Naive thymus-derived CD4-positive, alpha-beta T cell (primary cell): ENCODE measurements around the gene LCE3D. TPM values are rescaled to one million over a fixed set of nuclear protein-coding genes. Genes with fewer than 3 reads are reported as not detected.
"Not testable (repeated sequence)": the region's sequence is repeated elsewhere in the genome, so short reads cannot be mapped to it uniquely, and the experiment has no call there.

Source experiments
- ATAC-seq: fragments of 150-1000 bp; cut with Tn5 transposase; 2 replicates; pipeline ENCODE4 v1.10.0; 2021; ENCODE audit warnings: mild to moderate bottlenecking, moderate library complexity
- CTCF ChIA-PET: fragments of 350-600 bp; sonication (Branson Sonifier 250); formaldehyde crosslinking; loops from one replicate; lab custom pipeline; 2021; ENCODE audit warnings: antibody characterized with exemption; lab: Charles Lee
- POLR2A ChIA-PET: fragments of 350-600 bp; sonication (Branson Sonifier 250); formaldehyde crosslinking; loops from one replicate; lab custom pipeline; 2021; ENCODE audit warnings: antibody characterized with exemption, inconsistent platforms; lab: Charles Lee
- DNase-seq, 9 donors: peaks; one replicate each; pipeline versions ENCODE4 v3.0.0 to v3.0.0-alpha.2; 2020 to 2022; ENCODE audit warnings: mixed read lengths in 1 of 9
- H3K27ac ChIP-seq: one replicate; pipeline ENCODE4 v1.7.0; 2013; ENCODE audit warnings: mild to moderate bottlenecking, low read depth, low read length, moderate library complexity
- H3K27me3 ChIP-seq, 2 donors: one replicate each; pipeline ENCODE4 v1.7.0; 2013; ENCODE audit warnings: low read length in 2 of 2, mild to moderate bottlenecking in 2 of 2, moderate library complexity in 2 of 2; ENCODE audit not compliant: control insufficient read depth in 2 of 2, insufficient read depth in 2 of 2
- H3K36me3 ChIP-seq, 3 experiments: 1 replicate in 2 of 3; 2 replicates in 1 of 3; pipeline ENCODE4 v1.7.0; 2013; ENCODE audit warnings: low read length in 3 of 3, mild to moderate bottlenecking in 3 of 3, moderate library complexity in 1 of 3; ENCODE audit not compliant: insufficient read depth in 3 of 3, control insufficient read depth in 2 of 3
- H3K4me1 ChIP-seq, 2 donors: one replicate each; pipeline ENCODE4 v1.7.0; 2013; ENCODE audit warnings: low read length in 2 of 2, mild to moderate bottlenecking in 2 of 2, moderate library complexity in 1 of 2; ENCODE audit not compliant: control insufficient read depth in 2 of 2, insufficient read depth in 2 of 2
- H3K4me3 ChIP-seq: 2 replicates; pipeline ENCODE4 v1.7.0; 2013; ENCODE audit warnings: mild to moderate bottlenecking, low read length
- H3K9me3 ChIP-seq, 3 experiments: 1 replicate in 2 of 3; 2 replicates in 1 of 3; pipeline ENCODE4 v1.7.0; 2013; ENCODE audit warnings: low read length in 3 of 3; ENCODE audit not compliant: control insufficient read depth in 2 of 3
- H3K27ac Mint-ChIP-seq, 9 donors: one replicate each; pipeline ENCODE4 v1.8.0; 2020 to 2022; ENCODE audit warnings: mixed read lengths in 9 of 9, mild to moderate bottlenecking in 8 of 9, moderate library complexity in 5 of 9, inconsistent platforms in 2 of 9
- H3K27me3 Mint-ChIP-seq, 5 donors: one replicate each; pipeline ENCODE4 v1.8.0; 2021 to 2022; ENCODE audit warnings: mixed read lengths in 5 of 5, mild to moderate bottlenecking in 1 of 5
- H3K36me3 Mint-ChIP-seq, 5 donors: one replicate each; pipeline ENCODE4 v1.8.0; 2020 to 2022; ENCODE audit warnings: mixed read lengths in 5 of 5, mild to moderate bottlenecking in 3 of 5, inconsistent platforms in 1 of 5
- H3K4me1 Mint-ChIP-seq, 7 donors: one replicate each; pipeline ENCODE4 v1.8.0; 2020 to 2022; ENCODE audit warnings: mixed read lengths in 7 of 7, mild to moderate bottlenecking in 3 of 7, inconsistent platforms in 1 of 7
- H3K4me3 Mint-ChIP-seq, 10 donors: one replicate each; pipeline ENCODE4 v1.8.0; 2020 to 2022; ENCODE audit warnings: mild to moderate bottlenecking in 10 of 10, mixed read lengths in 10 of 10, moderate library complexity in 6 of 10, inconsistent platforms in 2 of 10
- H3K9me3 Mint-ChIP-seq, 11 donors: one replicate each; pipeline ENCODE4 v1.8.0; 2020 to 2022; ENCODE audit warnings: mixed read lengths in 11 of 11, mild to moderate bottlenecking in 4 of 11, inconsistent platforms in 1 of 11, moderate library complexity in 1 of 11
- intact Hi-C, 2 donors: fragments of 100-400 bp; cut with micrococcal nuclease; formaldehyde crosslinking; loops; one replicate each; pipeline ENCODE4 v1.15.1; 2023
- polyA plus RNA-seq, 2 donors: library from polyadenylated mRNA; unstranded; fragments of 300-500 nt; fragmentation: Illumina TruSeq; gene quantifications; one replicate each; pipeline ENCODE4 v1.2.3, GENCODE V29; 2021
- total RNA-seq, 6 experiments: library from RNA in 5 of 6; stranded (reverse) in 5 of 6; gene quantifications; 1 replicate in 5 of 6; 2 replicates in 1 of 6; pipeline ENCODE4 v1.2.3 and lab custom pipeline; 2021 to 2026

The LCE3D gene
- total and polyA plus RNA-seq, 7 experiments from 2014 or later = not detected

DNA sequence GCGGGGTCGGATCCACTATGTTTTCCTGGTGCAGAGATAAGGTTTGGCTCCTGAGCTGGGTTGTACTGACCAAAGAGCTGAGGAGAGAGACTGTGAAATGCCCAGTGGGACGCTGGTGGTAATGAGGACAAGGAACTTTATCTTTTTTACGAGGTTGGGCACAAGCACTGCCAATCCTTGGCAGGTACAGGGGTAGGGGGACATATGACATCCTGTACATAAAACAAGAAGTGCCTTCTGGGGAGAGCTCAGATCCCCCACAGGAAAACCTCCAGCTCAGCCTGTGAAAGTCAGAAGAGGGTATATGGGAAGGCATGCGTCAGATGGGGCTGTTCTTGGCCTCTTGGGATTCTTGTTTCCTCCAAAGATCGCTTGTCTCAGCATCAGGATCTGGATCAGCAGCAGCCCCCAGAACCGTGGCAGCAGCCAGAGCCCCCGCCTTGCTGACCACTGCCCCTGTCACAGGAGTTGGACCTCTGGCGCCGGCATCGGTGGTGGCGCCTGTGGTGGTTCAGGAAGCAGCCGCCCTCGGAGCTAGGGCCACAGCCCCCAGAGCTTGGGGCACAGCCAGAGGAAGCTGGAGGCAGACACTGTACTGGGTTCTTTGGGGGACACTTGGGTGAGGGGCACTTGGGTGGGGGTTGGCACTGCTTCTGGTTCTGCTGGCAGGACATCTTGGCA is 14.6 kb downstream of the LCE3D start:
- ChIA-PET POLR2A (no interaction called here), CTCF (no interaction called here)
- Mint-ChIP-seq H3K27me3 (peaks cover 3 to 23% (median 13%) of the 10 kb centered on the region in 5 donors), H3K4me1 (no peaks in the 10 kb centered on the region), H3K36me3 (no peaks in the 10 kb centered on the region), H3K27ac (no peak overlapping the region), H3K4me3 (no peak overlapping the region), H3K9me3 (peaks cover 0 to 25% (median 7%) of the 10 kb centered on the region in 11 donors)
- DNase-seq (no peak), ATAC-seq (no peak)
- Histone ChIP-seq H3K27me3 (no peaks in the 10 kb centered on the region), H3K27ac (no peak overlapping the region), H3K9me3 (peaks cover 0 to 6% (median 0%) of the 10 kb centered on the region in 3 experiments), H3K4me3 (no peak overlapping the region), H3K36me3 (no peaks in the 10 kb centered on the region), H3K4me1 (no peaks in the 10 kb centered on the region)
- intact Hi-C loops = no loop called here

DNA sequence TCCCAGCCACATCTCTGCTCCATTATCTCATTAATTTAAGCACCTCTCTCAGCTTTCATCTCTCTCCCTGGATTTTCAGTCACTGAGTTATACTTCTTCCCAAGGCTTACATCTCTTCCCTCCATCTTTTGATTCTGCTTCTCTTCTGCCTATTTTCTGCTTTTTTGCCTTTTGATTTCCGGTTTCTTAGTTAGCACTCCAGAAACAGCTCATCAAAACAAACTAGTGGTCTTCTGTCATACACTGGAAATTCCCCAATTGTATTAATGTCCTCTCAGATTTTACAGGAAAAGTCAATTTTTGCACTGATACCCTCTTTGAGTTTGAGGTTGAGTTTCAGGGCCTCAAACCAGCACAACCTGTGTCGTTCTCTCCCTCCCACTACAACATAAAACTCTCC is 15.2 kb downstream of the LCE3D start:
- Histone ChIP-seq H3K27me3 (no peaks in the 10 kb centered on the region), H3K9me3 (peaks cover 0 to 5% (median 0%) of the 10 kb centered on the region in 3 experiments), H3K36me3 (no peaks in the 10 kb centered on the region), H3K4me3 (no peak overlapping the region), H3K27ac (no peak overlapping the region), H3K4me1 (no peaks in the 10 kb centered on the region)
- Mint-ChIP-seq H3K27me3 (peaks cover 3 to 23% (median 10%) of the 10 kb centered on the region in 5 donors), H3K4me1 (no peaks in the 10 kb centered on the region), H3K9me3 (peaks cover 0 to 22% (median 7%) of the 10 kb centered on the region in 11 donors), H3K27ac (no peak overlapping the region), H3K36me3 (no peaks in the 10 kb centered on the region), H3K4me3 (no peak overlapping the region)
- DNase-seq = no peak
- ATAC-seq = no peak
- intact Hi-C loops = no loop called here
- POLR2A ChIA-PET = no interaction called here
- CTCF ChIA-PET = no interaction called here

DNA sequence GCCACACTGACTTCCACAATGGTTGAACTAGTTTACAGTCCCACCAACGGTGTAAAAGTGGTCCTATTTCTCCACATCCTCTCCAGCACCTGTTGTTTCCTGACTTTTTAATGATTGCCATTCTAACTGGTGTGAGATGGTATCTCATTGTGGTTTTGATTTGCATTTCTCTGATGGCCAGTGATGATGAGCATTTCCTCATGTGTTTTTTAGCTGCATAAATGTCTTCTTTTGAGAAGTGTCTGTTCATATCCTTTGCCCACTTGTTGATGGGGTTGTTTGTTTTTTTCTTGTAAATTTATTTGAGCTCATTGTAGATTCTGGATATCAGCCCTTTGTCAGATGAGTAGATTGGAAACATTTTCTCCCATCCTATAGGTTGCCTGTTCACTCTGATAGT is 32.0 kb downstream of the LCE3D start:
- POLR2A ChIA-PET, H3K4me3 Mint-ChIP-seq, intact Hi-C loops, H3K4me1 Mint-ChIP-seq, H3K36me3 ChIP-seq, H3K4me3 ChIP-seq, H3K9me3 ChIP-seq, H3K36me3 Mint-ChIP-seq, H3K27me3 ChIP-seq, DNase-seq, ATAC-seq, H3K4me1 ChIP-seq, H3K27ac Mint-ChIP-seq, H3K27ac ChIP-seq, CTCF ChIA-PET: not testable (repeated sequence)
- Mint-ChIP-seq H3K27me3 (peaks cover 3 to 26% (median 19%) of the 10 kb centered on the region in 5 donors), H3K9me3 (peaks cover 0 to 13% (median 3%) of the 10 kb centered on the region in 11 donors)

DNA sequence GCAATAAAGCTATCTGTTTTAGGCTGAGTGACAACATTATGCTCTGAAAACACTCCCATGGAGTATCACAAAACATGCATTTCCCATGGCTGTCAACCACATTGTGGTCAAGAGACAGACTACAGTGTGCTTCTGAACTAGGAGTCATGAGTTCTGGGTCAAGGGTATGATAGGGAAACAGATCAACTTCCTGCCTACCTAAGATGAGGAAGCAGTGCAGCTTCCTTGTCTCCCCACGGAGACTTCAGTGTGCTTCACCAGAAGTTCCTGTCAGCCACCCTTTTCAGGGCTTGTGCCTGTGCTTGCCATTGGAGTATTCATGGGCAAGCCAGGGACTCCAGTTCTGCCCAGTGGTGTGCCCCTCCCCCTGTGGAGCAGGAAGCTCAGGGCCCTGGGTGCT is 33.6 kb downstream of the LCE3D start:
- DNase-seq (no peak), ATAC-seq (no peak)
- Histone ChIP-seq H3K9me3 (no peaks in the 10 kb centered on the region), H3K4me1 (no peaks in the 10 kb centered on the region), H3K27me3 (no peaks in the 10 kb centered on the region), H3K36me3 (no peaks in the 10 kb centered on the region), H3K27ac (no peak overlapping the region), H3K4me3 (no peak overlapping the region)
- peaks cover 0 to 34% (median 17%) of the 10 kb centered on the region in 5 donors for H3K27me3 Mint-ChIP-seq
- CTCF ChIA-PET = no interaction called here
- H3K4me3 Mint-ChIP-seq = no peak overlapping the region
- no peak overlapping the region for H3K27ac Mint-ChIP-seq
- POLR2A ChIA-PET = no interaction called here
- H3K9me3 Mint-ChIP-seq = peaks cover 0 to 7% (median 2%) of the 10 kb centered on the region in 11 donors
- intact Hi-C loops = no loop called here
- no peaks in the 10 kb centered on the region for H3K36me3 Mint-ChIP-seq
- no peaks in the 10 kb centered on the region for H3K4me1 Mint-ChIP-seq

DNA sequence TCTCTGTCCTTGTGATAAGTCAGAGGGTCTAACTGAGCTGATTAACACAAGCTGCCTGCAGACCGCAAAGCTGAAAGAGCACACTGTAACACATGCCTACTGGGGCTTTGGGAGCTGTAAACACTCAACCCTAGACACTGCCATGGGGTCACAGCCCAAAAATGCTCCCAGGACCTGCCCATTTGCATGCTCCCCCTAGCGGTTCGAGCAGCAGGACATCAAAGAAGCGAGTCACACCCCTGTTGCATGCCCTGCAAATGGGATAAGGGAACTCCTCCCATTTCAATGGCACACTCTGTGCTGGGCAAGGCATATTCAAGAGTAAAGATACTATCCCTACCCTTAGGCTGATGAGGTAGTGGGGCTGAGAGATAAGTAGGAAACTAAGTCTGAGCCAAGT is 36.5 kb downstream of the LCE3D start:
- ChIA-PET POLR2A (no interaction called here), CTCF (no interaction called here)
- no peak for DNase-seq
- no peaks in the 10 kb centered on the region for H3K36me3 ChIP-seq
- no peaks in the 10 kb centered on the region for H3K4me1 ChIP-seq
- Mint-ChIP-seq H3K4me1 (peaks cover 0 to 1% (median 0%) of the 10 kb centered on the region in 7 donors), H3K27me3 (peaks cover 0 to 49% (median 30%) of the 10 kb centered on the region in 5 donors), H3K36me3 (no peaks in the 10 kb centered on the region), H3K9me3 (peaks cover 0 to 7% (median 2%) of the 10 kb centered on the region in 11 donors), H3K27ac (no peak overlapping the region), H3K4me3 (no peak overlapping the region)
- intact Hi-C loops = no loop called here
- no peaks in the 10 kb centered on the region for H3K27me3 ChIP-seq
- H3K9me3 ChIP-seq = no peaks in the 10 kb centered on the region
- no peak for ATAC-seq
- no peak overlapping the region for H3K27ac ChIP-seq
- H3K4me3 ChIP-seq = no peak overlapping the region

DNA sequence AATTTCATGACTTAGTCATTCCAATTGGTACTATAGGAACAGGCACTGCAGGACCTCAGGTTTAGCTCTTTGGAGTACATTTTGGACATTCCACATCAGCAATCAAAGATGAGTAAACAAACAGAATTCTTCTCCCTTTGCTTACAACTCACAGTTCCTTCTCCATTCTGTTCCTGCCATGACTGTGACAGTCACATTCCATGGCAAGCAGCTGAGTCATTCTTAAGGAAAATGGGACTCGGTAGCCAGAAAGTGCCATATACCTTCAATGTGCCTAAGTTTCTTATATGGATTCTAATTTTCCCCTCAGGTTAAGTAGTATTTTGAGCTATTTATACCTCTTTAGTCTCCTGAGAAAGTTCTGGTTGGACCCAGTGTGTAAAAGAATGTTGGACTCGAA is 40.4 kb downstream of the LCE3D start:
- ATAC-seq = no peak
- CTCF ChIA-PET = no interaction called here

DNA sequence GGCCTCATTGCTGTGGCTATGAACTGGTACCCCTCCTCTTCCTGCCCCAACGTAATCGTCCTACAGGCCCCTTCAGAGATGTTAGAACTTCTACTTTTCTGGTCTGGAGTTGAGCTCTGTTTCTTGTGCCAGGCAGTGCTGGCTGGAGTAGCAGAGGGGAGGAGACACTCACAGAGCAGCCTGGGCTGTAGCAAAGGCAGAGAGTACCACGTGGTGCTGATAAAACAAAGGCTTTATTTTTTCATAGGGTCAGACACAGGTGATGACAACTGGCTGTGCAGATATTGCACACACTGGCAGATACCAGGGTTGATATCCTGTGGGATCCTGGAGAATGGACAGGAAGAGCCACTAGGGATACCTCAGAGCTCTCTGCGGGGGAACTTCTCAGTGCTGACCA is 42.8 kb downstream of the LCE3D start:
- POLR2A ChIA-PET = no interaction called here
- DNase-seq (no peak), ATAC-seq (no peak)
- no peaks in the 10 kb centered on the region for H3K4me1 ChIP-seq
- no peak overlapping the region for H3K4me3 ChIP-seq
- Mint-ChIP-seq H3K4me3 (no peak overlapping the region), H3K27me3 (peaks cover 0 to 63% (median 43%) of the 10 kb centered on the region in 5 donors), H3K36me3 (no peaks in the 10 kb centered on the region), H3K4me1 (peaks cover 0 to 1% (median 0%) of the 10 kb centered on the region in 7 donors), H3K27ac (no peak overlapping the region), H3K9me3 (peaks cover 0 to 2% (median 0%) of the 10 kb centered on the region in 11 donors)
- no peak overlapping the region for H3K27ac ChIP-seq
- intact Hi-C loops = no loop called here
- H3K36me3 ChIP-seq = no peaks in the 10 kb centered on the region
- CTCF ChIA-PET = no interaction called here
- no peaks in the 10 kb centered on the region for H3K27me3 ChIP-seq
- no peaks in the 10 kb centered on the region for H3K9me3 ChIP-seq

More for the DNA sequence above, 40.4 kb downstream of the LCE3D start:
- no peaks in the 10 kb centered on the region for H3K4me1 ChIP-seq
- Mint-ChIP-seq H3K9me3 (peaks cover 0 to 2% (median 0%) of the 10 kb centered on the region in 11 donors), H3K36me3 (no peaks in the 10 kb centered on the region), H3K27me3 (peaks cover 0 to 67% (median 42%) of the 10 kb centered on the region in 5 donors), H3K4me1 (peaks cover 0 to 1% (median 0%) of the 10 kb centered on the region in 7 donors), H3K4me3 (no peak overlapping the region), H3K27ac (no peak overlapping the region)
- DNase-seq = no peak
- no peaks in the 10 kb centered on the region for H3K27me3 ChIP-seq
- no peaks in the 10 kb centered on the region for H3K36me3 ChIP-seq
- H3K4me3 ChIP-seq = no peak overlapping the region
- no peak overlapping the region for H3K27ac ChIP-seq
- POLR2A ChIA-PET = no interaction called here
- intact Hi-C loops = no loop called here
- H3K9me3 ChIP-seq = no peaks in the 10 kb centered on the region
